DMS 273 (cell line): ENCODE results near the gene VPS36.
"Not testable (repeated sequence)": the region's sequence is repeated elsewhere in the genome, so short reads cannot be mapped to it uniquely, and the experiment has no call there.

Experiments used
- DNase-seq: peaks from one replicate; lab custom pipeline; 2025; ENCODE audit not compliant: unreplicated experiment; lab: John Stamatoyannopoulos, UW

VPS36 gene, protein sequence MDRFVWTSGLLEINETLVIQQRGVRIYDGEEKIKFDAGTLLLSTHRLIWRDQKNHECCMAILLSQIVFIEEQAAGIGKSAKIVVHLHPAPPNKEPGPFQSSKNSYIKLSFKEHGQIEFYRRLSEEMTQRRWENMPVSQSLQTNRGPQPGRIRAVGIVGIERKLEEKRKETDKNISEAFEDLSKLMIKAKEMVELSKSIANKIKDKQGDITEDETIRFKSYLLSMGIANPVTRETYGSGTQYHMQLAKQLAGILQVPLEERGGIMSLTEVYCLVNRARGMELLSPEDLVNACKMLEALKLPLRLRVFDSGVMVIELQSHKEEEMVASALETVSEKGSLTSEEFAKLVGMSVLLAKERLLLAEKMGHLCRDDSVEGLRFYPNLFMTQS

DNA sequence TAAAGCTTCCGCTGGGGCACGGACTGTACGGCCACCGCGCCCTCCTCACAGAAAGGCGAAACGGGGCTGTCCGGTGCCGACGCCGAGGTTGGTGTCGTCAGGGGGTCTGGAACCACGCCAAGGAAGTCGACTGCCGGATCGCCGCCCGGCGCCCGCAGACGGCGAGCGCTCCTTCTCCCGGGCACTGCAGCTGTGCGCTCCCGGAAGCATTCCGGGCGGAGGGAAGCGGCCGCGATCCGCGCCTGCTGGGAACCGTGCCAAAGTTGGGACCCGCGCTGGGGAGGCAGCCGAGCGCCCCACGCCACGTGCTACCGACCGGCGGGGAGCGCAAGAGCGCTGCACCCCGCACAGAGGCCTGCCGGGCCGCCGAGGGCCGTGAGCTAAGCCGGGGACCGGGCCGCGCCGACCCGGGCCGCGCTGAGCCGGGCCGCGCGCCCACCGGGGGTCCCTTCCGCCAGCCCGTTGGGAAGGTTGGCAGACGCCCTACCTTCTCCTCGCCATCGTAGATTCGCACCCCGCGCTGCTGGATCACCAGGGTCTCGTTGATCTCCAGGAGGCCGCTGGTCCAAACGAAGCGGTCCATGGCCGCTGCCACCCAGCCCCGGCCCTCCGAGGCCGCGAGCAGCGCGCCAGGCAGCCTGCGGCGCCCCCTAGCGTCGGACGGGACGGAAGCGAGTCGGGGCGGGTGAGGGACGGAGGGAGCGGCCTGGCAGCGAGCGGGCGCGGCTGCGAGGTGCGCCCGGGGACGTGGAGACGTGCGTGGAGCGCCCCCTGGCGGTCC lies at the start of gene VPS36:
Gene VPS36, minus strand, starts transcription at position 623 of the 781 bp plus-strand sequence. Its CDS starts 40 bp downstream, at position 583.
- DNase-seq = peak; percentile 97

DNA sequence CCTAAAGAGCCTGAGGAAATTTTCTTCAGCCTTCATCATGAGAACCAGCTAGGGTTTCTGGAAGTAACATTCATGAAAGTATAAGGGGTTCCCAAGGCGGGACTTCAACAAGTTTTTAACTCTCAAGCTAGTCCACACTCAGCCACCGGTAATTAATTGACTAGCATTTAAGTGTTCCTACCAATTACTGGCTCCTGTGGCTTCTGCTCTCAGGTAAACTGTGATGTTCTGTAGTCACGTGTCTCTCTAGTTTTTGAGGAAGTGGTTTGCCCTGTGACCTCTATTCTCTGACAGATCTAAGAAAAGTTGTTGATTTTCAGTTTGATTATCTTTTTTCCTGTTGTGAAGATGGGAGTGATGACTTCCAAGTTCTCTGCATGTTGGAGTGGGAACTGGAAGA lies 47.5 kb upstream of the VPS36 start:
- DNase-seq = not testable (repeated sequence)

DNA sequence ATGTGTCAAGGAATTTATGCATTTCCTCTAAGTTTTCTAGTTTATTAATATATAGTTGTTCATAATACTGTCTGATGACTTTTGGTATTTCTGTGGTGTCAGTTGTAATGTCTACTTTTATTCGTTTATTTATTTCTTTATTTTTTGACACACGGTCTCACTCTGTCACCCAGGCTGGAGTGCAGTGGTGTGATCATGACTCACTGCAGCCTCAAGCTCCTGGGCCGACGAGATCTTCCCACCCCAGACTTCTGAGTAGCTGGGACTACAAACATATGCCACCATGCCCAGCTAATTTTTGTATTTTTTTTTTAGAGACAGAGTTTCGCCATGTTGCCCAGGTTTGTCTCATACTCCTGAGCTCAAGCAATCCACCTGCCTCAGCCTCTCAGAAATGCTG lies 43.8 kb upstream of the VPS36 start:
- not testable (repeated sequence) for DNase-seq

DNA sequence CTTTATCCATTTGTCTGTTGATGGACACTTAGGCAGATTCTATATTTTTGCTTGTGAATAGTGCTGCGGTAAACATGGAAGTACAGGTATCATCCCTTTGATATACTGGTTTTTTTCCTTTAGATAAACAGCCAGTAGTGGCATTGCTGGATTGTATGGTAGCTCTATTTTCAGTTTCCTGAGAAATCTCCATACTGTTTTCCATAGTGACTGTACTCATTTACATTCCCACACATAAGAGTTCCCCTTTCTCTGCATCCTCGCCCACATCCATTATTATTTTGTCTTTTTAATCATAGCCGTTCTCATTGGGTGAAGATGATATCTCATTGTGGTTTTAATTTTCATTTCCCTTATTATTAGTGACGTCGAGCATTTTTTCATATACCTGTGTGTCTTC lies 40.6 kb upstream of the VPS36 start:
- DNase-seq = not testable (repeated sequence)

DNA sequence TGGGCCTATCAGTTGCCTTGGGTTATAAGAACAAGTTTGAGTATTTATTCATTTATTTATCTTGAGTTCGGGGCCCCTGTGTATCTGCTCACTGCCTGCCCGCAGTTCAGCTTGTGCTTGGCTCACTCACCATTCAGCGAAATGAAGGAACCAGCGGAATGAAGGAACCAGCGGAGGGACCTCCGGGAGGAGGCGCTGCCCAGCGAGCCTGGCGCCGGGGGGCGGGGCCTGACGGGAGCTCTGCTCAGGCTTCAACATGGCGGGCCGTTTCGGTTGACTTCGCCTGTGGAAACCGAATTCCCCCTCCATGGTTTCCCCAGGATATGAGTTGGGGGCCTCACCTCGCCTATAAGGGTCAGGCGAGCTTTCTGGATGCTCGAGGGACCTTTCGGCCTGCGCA lies 38.3 kb upstream of the VPS36 start:
- DNase-seq = not testable (repeated sequence)

DNA sequence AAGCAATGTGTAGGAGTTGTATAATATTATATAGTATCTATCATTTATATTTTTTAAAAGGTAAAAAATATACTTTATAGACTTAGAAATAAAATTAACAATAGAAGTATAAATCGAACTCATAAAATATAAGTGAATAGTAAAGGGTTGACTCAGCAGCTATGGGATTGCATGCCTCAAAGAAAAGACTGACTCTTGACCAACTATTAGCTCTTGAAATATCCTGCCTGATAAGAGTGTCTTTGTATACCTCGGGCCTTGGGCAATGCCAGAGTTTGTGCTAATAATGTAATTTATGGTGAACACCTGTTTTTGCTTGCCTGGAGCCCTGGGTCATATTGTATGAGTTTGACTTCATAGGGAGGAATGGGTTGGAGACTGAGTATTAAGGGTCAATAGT lies 36.6 kb upstream of the VPS36 start:
- DNase-seq = not testable (repeated sequence)

DNA sequence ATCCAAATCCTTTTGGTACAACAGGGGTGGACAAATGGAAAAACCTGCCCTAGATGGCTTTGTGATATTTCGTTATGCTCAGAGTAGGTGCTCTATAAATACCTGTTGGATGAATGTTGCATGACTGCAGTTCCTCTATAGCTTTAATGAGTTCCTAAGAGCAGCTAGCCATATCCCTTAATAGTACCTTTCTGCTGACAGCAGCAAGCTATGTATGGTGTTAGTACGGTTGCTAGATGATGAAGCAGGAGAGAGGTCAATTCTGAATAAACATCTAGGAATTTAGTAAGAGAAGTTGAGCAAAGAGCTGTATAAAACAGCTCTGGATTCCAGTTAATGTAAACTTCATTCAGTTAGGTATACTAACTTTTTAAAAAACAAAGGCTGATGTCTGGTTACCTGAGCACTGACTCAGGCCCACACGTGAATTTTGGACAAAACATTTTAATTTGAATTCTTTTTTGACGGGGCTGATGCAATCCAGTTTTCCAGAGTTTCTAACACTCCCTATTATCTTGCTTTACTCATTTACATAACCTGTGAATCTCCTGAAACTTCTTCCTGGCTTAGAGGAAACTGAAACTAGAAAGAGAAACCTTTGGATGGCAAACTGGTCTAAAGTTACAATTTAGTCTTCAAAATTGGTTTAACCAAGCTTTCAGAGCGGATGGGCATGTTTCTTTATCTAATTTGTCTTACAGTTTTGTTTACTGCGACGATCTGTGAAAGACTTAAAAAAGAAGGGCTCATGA lies 30.4 kb upstream of the VPS36 start:
- not testable (repeated sequence) for DNase-seq

DNA sequence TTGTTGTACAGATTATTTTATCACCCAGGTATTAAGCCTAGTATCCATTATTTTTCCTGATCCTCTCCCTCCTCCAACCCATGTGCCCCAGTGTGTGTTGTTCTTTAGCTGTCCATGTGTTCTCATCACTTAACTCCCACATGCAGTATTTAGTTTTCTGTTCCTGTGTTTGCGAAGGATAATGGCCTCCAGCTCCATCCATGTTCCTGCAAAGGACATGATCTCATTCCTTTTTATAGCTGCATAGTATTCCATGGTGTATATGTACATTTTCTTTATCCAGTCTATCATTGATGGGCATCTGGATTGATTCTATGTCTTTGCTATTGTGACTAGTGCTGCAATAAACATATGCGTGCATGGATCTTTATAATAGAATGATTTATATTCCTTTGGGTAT lies 18.1 kb upstream of the VPS36 start:
- DNase-seq = not testable (repeated sequence)

DNA sequence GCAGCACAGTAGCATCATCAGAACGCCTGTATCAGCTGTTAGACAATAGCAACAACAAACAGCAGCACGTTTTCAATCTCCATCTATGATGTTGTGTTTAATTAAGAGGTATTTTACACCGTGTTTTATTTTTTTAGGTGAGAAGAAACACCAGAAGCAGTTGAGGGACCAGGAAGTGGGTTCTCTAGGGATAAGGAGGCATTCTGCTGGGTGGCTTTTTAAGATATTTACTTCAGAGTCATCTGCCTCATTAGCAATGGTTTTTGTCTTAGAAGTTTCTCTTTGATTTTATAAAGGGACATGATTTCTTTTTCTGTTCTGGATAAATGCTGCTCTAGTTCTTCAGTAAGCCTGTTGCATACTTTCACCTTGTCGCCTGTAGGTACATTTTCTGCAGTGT lies 13.1 kb upstream of the VPS36 start:
- no peak for DNase-seq

DNA sequence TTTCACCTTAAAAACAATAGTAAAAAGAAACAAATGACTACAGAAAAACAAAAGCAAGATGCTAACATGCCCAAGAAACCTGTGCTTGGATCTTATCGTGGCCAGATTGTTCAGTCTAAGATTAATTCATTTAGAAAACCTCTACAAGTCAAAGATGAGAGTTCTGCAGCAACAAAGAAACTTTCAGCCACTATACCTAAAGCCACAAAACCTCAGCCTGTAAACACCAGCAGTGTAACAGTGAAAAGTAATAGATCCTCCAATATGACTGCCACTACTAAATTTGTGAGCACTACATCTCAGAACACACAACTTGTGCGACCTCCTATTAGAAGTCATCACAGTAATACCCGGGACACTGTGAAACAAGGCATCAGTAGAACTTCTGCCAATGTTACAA lies 10.8 kb upstream of the VPS36 start:
- no peak for DNase-seq

DNA sequence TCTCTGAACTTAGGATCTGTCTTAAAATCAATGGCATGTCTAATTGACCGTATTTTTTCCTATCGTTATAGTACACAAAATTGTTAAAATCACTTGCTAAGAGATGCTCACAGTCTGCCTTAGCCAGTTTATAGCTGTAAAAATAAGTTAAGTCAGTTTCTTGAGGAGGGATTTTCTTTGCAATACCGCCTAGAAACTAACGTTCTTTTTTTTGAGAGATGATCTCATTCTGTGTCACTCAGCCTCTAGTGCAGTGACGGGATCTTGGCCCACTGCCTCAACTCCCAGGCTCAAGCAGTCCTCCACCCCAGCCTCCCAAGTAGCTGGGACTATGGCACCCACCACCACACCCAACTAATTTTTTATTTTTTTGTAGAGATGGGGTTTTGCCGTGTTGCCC lies 9.2 kb upstream of the VPS36 start:
- DNase-seq = peak; percentile 4

DNA sequence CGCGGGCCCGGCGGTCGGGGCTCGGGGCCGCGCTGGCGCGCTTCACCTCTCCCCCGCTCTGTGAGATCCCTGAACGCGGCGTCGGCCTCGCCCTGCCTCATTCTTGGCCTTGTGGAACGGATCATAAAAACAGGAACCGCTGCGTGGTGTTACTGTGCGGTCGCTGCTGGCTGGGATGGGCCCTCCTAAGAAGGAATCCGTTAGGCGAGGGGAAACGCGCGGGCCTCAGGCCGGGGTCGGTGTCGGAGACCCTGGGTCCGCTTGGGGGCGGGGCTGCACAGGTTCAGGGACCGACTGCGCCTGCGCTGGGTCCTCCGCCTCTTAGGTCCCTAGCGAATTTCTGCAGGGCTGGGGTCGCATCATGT lies 5.2 kb upstream of the VPS36 start:
- DNase-seq = peak; percentile 81

DNA sequence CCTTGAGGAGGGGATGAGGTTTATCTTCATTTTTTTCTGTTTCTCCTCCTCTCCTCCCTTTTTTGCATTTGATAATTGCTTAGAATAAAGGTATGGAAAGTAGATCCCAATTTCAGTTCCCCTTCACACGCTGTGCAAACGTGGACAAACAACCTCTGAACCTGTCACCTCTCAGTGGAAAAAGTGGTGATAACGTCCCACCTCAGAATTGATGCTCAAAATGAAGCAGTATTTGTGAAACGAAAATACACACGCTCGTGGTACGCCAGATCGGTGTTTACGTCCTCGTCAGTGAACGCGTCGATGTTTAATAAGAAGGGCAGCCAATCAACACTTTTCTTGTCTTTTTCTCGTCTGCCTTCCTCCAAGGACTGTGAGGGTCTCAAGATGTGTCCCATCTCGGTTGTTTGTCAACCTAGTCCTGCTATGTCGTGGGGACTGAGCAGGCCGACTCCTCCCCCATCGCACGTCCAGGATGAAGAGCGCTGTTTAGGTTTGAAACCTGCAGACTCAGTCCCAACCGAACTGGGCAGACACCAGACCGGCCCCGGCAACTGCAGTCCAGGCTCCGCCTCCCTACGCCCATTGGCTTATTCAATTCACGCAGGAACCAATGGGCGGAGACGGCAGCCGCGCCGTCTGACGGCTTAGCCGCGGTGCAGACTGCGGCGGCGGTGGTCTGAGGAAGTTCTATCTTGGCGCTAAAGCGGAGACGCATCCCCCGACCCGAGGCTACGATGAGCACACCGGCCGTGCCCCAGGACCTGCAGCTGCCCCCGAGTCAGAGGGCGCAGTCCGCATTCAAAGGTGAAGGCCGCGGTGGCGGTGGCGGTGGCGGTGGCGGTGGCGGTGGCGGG lies 4.6 kb upstream of the VPS36 start, which contains the start of gene CKAP2:
Gene CKAP2, plus strand, starts transcription at position 659 of the 857 bp plus-strand sequence. Its CDS starts 79 bp downstream, at position 738.
- peak; percentile 96 for DNase-seq

DNA sequence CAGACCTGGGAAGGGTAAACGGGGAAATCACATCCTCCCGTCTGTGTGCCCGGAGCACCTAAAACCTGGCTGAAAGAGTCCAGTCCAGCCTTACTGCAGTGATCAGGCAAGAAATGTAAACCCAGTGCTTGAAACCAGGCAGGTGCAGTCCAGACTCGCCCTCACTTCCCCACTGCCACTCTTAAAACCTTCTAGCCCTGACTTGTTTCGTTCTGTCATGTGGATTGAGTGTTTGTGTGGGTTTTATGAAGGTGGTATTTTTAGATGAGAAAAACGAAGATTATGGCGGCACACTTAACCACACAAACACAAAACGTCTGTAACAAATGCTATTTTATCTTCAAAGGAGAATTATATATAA lies 4.0 kb upstream of the VPS36 start:
- DNase-seq = peak; percentile 57

DNA sequence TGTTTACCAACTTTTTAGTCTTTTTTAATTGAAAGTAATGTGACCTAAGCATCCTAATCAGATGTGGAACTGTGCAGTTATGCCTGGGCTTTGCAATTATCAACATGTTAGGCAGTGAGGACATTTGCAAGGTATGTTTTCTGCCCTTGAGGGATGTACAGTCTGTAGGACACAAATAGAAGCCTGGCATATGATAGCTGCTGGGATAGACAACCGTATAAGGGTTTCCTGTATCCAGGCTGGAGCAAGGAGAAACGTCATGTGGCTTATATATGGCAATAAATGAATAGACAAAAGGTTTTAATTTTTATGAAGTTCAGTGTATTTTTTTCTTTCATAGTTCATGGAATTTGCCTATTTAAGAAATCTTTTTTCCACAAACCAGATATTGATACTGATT lies 2.0 kb upstream of the VPS36 start:
- DNase-seq = peak; percentile 9

DNA sequence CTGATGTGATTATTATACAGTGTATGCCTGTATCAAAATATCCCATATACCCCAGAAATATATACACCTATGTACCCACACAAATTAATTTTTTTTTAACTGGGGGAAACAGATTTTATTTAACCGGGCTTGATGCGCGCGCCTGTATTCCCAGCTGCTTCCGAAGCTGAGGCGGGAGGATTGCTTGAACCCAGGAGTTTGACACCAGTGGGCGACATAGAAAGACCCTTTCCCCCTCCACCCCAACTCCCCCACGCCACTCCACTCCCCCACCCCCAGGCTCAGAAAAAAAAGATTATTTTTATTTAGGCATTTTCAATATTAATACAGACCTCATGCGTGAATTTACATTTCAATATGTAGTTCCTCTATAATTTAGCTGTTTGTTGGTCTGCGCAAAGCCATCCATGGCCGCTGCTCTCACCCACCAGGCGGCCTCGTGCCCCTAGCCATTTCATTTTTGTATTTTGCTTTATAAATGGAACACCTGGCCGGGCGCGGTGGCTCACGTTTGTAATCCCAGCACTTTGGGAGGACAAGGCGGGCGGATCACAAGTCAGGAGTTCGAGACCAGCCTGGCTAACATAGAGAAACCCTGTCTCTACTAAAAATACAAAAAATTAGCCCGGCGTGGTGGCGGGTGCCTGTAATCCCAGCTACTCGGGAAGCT lies 836 bp upstream of the VPS36 start:
- no peak for DNase-seq

DNA sequence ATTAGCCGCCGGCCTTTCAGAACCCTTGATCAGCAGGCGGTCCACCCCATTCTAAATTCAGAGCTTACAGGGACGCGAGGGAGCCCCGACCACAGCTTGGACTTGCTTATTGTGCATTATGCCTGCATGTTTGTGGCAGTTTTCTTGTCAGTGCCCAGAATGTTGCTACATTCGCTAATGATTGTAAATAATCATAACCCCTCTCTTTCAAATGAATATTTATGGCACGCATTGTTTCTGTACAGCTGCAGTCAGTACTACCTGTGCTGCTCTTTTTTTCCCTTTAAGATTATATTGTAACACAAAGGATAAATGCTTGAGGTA lies 321 bp upstream of the VPS36 start:
- DNase-seq = no peak

DNA sequence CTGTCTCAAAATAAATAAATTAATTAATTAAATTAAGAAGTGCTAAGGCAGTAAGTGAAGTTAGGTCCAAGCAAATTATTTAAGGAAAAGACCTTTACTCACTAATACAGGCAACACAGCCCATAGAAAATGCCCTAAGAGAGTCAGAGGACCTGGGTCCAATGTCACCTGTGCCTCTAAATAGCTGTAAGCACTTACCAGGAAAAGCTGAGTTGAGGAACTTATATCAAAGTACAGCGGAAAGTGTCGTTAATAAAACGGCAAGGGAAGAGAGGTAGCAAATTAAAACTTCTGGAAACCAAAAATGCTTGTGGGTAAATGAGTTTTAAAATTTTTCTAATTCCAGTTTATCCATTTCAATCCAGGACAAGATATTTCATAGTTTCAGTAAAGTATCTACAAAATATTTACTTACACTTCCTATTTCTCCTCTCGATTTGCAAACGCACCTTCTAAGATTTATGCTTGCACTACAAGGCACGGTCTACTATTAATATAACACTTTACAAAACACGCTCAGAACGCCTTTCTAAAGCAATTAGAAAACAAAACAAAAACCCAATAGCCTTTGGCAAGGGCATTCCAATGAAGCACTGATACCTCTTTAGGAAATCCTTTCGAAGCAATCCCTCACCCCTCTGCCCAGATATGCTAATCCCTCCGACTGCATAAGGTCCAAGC lies 963 bp downstream of the VPS36 start:
- peak; percentile 19 for DNase-seq

DNA sequence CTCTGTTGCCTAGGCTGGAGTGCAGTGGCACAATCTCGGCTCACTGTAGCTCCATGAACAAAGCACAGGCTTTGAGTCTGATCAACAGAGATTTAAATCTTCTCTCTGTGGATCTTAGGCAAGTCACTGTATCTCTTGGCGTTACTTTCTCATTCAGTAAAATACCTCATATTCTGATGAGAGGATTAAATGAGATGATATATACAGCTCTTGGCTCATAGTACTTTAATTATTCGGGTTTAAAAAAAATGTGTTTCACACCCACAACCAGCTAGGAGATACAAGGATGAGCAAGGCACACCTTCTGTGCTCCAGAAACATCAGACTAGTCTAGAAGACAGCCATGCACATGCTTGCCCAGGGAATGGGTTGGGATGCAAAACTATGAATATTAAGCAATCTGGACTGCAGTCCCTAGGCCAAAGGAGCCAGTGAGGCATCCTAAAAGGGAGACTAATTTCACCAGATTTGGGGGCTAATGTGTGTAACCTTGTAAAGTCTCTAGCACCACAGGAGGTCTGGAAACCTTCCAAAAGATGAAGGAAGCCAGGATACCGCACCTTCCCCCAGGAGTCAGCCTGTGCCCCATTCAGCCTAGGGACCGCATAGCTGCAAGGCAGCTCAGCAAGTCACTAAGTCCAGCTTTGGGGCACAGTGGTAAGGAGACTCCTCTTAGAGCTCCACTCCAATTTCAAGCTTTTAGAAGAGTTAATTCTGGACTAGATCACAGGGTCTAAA lies 2.5 kb downstream of the VPS36 start:
- DNase-seq = peak; percentile 47
